ENCODE measurements around the gene C16orf46. TPM values are rescaled to one million over a fixed set of nuclear protein-coding genes. Genes with fewer than 3 reads are reported as not detected.
"Not testable (repeated sequence)": the region's sequence is repeated elsewhere in the genome, so short reads cannot be mapped to it uniquely, and the experiment has no call there.

C16orf46 gene
- total and polyA plus RNA-seq, 2 donors (not counting 1 experiment from before 2014, with no cell fraction given), result 0.33 TPM; not detected in 1

- Histone ChIP-seq H3K4me3 (replicated peaks in 1 of 4; ENCODE audit: control extremely low read depth in 1 of 4, insufficient read depth in 1 of 4, low read depth in 3 of 4, low read length in 4 of 4) (no peak overlapping the region), H3K27ac (ENCODE audit: insufficient read depth, low read length) (no peak overlapping the region), H2AFZ (ENCODE audit: low read length) (no peak overlapping the region), H3K79me2 (ENCODE audit: control insufficient read depth, insufficient read depth, low read length) (no peaks in the 10 kb centered on the region), H3K9me3 (ENCODE audit: control insufficient read depth, insufficient read depth, low read depth, low read length) (no peaks in the 10 kb centered on the region), H3K36me3 (ENCODE audit: control insufficient read depth, insufficient read depth, low read length) (no peaks in the 10 kb centered on the region), H3K27me3 (ENCODE audit: control insufficient read depth, insufficient read depth, low read length) (no peaks in the 10 kb centered on the region), H3K4me1 (ENCODE audit: control insufficient read depth, extremely low read depth, insufficient read depth, low read length) (no peaks in the 10 kb centered on the region), H4K20me1 (ENCODE audit: control insufficient read depth, extremely low read depth, insufficient read depth, low read length) (no peaks in the 10 kb centered on the region), H3K4me2 (ENCODE audit: extremely low read depth, insufficient read depth, low read length) (no peak overlapping the region), H3K9ac (ENCODE audit: insufficient read depth, low read length) (no peak overlapping the region)
- no peak for DNase-seq (ENCODE audit: low read depth in 2 of 2)
- TF ChIP-seq CTCF (conservative IDR thresholded peaks at IDR 0.05 in 1 of 2, IDR thresholded peaks at IDR 0.05 in 1 of 2; ENCODE audit: low read depth in 1 of 2, low read length in 2 of 2) (no peak), EZH2 (IDR thresholded peaks at IDR 0.05; ENCODE audit: low read length, missing control alignments) (no peak)
Measured at GRCh38 chr16:81117436-81117835, 40.4 kb upstream of the C16orf46 start.

GRCh38 chr16:81116285-81116684 is 39.2 kb upstream of the C16orf46 start:
- H3K4me1 ChIP-seq (ENCODE audit: control insufficient read depth, extremely low read depth, insufficient read depth, low read length), result no peaks in the 10 kb centered on the region
- H3K27me3 ChIP-seq (ENCODE audit: control insufficient read depth, insufficient read depth, low read length), result no peaks in the 10 kb centered on the region
- no peaks in the 10 kb centered on the region for H3K36me3 ChIP-seq (ENCODE audit: control insufficient read depth, insufficient read depth, low read length)
- no peak overlapping the region for H3K27ac ChIP-seq (ENCODE audit: insufficient read depth, low read length)
- H3K4me3 ChIP-seq (replicated peaks in 1 of 4; ENCODE audit: control extremely low read depth in 1 of 4, insufficient read depth in 1 of 4, low read depth in 3 of 4, low read length in 4 of 4), result no peak overlapping the region
- H3K9me3 ChIP-seq (ENCODE audit: control insufficient read depth, insufficient read depth, low read depth, low read length), result no peaks in the 10 kb centered on the region
- no peaks in the 10 kb centered on the region for H3K79me2 ChIP-seq (ENCODE audit: control insufficient read depth, insufficient read depth, low read length)
- DNase-seq (ENCODE audit: low read depth in 2 of 2), result no peak
- no peak overlapping the region for H3K4me2 ChIP-seq (ENCODE audit: extremely low read depth, insufficient read depth, low read length)
- no peak overlapping the region for H2AFZ ChIP-seq (ENCODE audit: low read length)
- H4K20me1 ChIP-seq (ENCODE audit: control insufficient read depth, extremely low read depth, insufficient read depth, low read length), result no peaks in the 10 kb centered on the region
- TF ChIP-seq CTCF (conservative IDR thresholded peaks at IDR 0.05 in 1 of 2, IDR thresholded peaks at IDR 0.05 in 1 of 2; ENCODE audit: low read depth in 1 of 2, low read length in 2 of 2) (no peak), EZH2 (IDR thresholded peaks at IDR 0.05; ENCODE audit: low read length, missing control alignments) (no peak)
- H3K9ac ChIP-seq (ENCODE audit: insufficient read depth, low read length), result no peak overlapping the region

- Histone ChIP-seq H4K20me1 (ENCODE audit: control insufficient read depth, extremely low read depth, insufficient read depth, low read length) (no peaks in the 10 kb centered on the region), H3K27me3 (ENCODE audit: control insufficient read depth, insufficient read depth, low read length) (no peaks in the 10 kb centered on the region), H3K4me1 (ENCODE audit: control insufficient read depth, extremely low read depth, insufficient read depth, low read length) (no peaks in the 10 kb centered on the region), H3K9ac (ENCODE audit: insufficient read depth, low read length) (no peak overlapping the region), H3K27ac (ENCODE audit: insufficient read depth, low read length) (no peak overlapping the region), H3K9me3 (ENCODE audit: control insufficient read depth, insufficient read depth, low read depth, low read length) (no peaks in the 10 kb centered on the region), H3K36me3 (ENCODE audit: control insufficient read depth, insufficient read depth, low read length) (no peaks in the 10 kb centered on the region), H3K4me3 (replicated peaks in 1 of 4; ENCODE audit: control extremely low read depth in 1 of 4, insufficient read depth in 1 of 4, low read depth in 3 of 4, low read length in 4 of 4) (no peak overlapping the region), H2AFZ (ENCODE audit: low read length) (no peak overlapping the region), H3K79me2 (ENCODE audit: control insufficient read depth, insufficient read depth, low read length) (no peaks in the 10 kb centered on the region), H3K4me2 (ENCODE audit: extremely low read depth, insufficient read depth, low read length) (no peak overlapping the region)
- no peak for DNase-seq (ENCODE audit: low read depth in 2 of 2)
- TF ChIP-seq EZH2 (IDR thresholded peaks at IDR 0.05; ENCODE audit: low read length, missing control alignments), result no peak
- TF ChIP-seq CTCF (conservative IDR thresholded peaks at IDR 0.05 in 1 of 2, IDR thresholded peaks at IDR 0.05 in 1 of 2; ENCODE audit: low read depth in 1 of 2, low read length in 2 of 2), result no peak
Measured at GRCh38 chr16:81112453-81112852, 35.4 kb upstream of the C16orf46 start.

- not testable (repeated sequence) for DNase-seq (ENCODE audit: low read depth in 2 of 2)
Measured at GRCh38 chr16:81109274-81109673, 32.2 kb upstream of the C16orf46 start.

More at GRCh38 chr16:81109274-81109673, 32.2 kb upstream of the C16orf46 start:
- H3K4me1 ChIP-seq (ENCODE audit: control insufficient read depth, extremely low read depth, insufficient read depth, low read length); H3K9me3 ChIP-seq (ENCODE audit: control insufficient read depth, insufficient read depth, low read depth, low read length); H4K20me1 ChIP-seq (ENCODE audit: control insufficient read depth, extremely low read depth, insufficient read depth, low read length); H3K4me2 ChIP-seq (ENCODE audit: extremely low read depth, insufficient read depth, low read length); H3K9ac ChIP-seq (ENCODE audit: insufficient read depth, low read length); H3K79me2 ChIP-seq (ENCODE audit: control insufficient read depth, insufficient read depth, low read length); H3K27me3 ChIP-seq (ENCODE audit: control insufficient read depth, insufficient read depth, low read length); H3K4me3 ChIP-seq (replicated peaks in 1 of 4; ENCODE audit: control extremely low read depth in 1 of 4, insufficient read depth in 1 of 4, low read depth in 3 of 4, low read length in 4 of 4); H2AFZ ChIP-seq (ENCODE audit: low read length); H3K27ac ChIP-seq (ENCODE audit: insufficient read depth, low read length); H3K36me3 ChIP-seq (ENCODE audit: control insufficient read depth, insufficient read depth, low read length): not testable (repeated sequence)

Measured in fibroblast of lung (primary cell).